ENCODE data around the gene PACRG. TPM values are rescaled to one million over a fixed set of nuclear protein-coding genes. Genes with fewer than 3 reads are reported as not detected.

The PACRG gene
- total and polyA plus RNA-seq, 10 of the 15 experiments (the other 5 are each of a cell fraction or from before 2014, with no cell fraction given): not detected

DNA sequence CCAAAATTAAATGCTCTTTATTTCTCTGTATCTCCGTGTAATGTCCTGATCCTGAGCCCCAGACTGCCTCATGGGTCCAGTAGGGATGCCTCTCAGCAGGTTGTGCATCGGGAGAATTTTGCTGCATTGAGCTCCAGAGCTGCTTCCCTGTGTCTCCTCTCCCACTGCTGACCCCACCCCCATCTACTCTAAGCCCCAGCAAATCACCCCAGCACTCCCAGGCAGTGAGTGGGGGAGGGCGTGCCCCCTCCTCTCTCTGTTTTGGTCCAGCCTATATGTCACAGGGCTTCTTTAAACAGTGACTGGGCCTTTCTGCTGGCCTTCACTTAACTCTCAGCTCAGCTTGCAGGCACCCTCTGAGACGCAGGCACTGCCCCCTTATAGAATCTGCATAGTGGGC, 458.0 kb downstream of the PACRG start:
- in situ Hi-C loops (cut with MboI): no loop called here
- POLR2A ChIA-PET: no interaction called here
- RAD21 ChIA-PET (ENCODE audit: unreplicated experiment): no interaction called here

GRCh38 chr6:163186527-163186926, 458.8 kb downstream of the PACRG start:
- RAD21 ChIA-PET (ENCODE audit: unreplicated experiment): no interaction called here
- POLR2A ChIA-PET: no interaction called here
- CTCF ChIA-PET: no interaction called here
- no peak overlapping the region for H3K27ac ChIP-seq (ENCODE audit: control insufficient read depth, insufficient read depth)
- H3K27me3 ChIP-seq (replicated peaks in 1 of 2; ENCODE audit: control insufficient read depth in 2 of 2, insufficient read depth in 2 of 2, low read length in 1 of 2): peaks cover 0 to 2% of the 10 kb centered on the region in 2 experiments; a peak in 2 of 4 replicates
- BruUV-seq (replicated peaks): no TSS peak
- H2AFZ ChIP-seq (ENCODE audit: control insufficient read depth, low read depth, low read length): no peak overlapping the region
- H3K4me1 ChIP-seq (ENCODE audit: control insufficient read depth, insufficient read depth, low read length): no peaks in the 10 kb centered on the region
- intact Hi-C loops (cut with micrococcal nuclease; ENCODE audit: unreplicated experiment) (no loop called here), in situ Hi-C loops (cut with MboI) (no loop called here)
- 65% methylated on average over 14 of the region's 14 CpGs for WGBS (ENCODE audit: insufficient coverage, insufficient replicate concordance, low lambda C conversion rate, missing lambda C conversion rate)
- no peaks in the 10 kb centered on the region for H3K36me3 ChIP-seq (ENCODE audit: control insufficient read depth in 2 of 2, insufficient read depth in 2 of 2, low read length in 1 of 2)
- TF ChIP-seq EED (IDR thresholded peaks at IDR 0.05; ENCODE audit: low read depth) (no peak), RFX5 (IDR thresholded peaks at IDR 0.05; ENCODE audit: low read depth, low read length) (no peak), ZNF207 (IDR thresholded peaks at IDR 0.05; ENCODE audit: borderline replicate concordance) (no peak), ZNF274 (IDR thresholded peaks at IDR 0.05; ENCODE audit: insufficient read depth, insufficient read length) (no peak), IRF5 (IDR thresholded peaks at IDR 0.05; ENCODE audit: borderline replicate concordance) (no peak), CBFB (IDR thresholded peaks at IDR 0.05; ENCODE audit: low read depth) (no peak), EZH2 (IDR thresholded peaks at IDR 0.05; ENCODE audit: borderline replicate concordance, control insufficient read depth, low read depth, low read length) (no peak), SREBF2 (IDR thresholded peaks at IDR 0.05; ENCODE audit: low read length) (no peak), FOXK2 (IDR thresholded peaks at IDR 0.05) (no peak), TARDBP (IDR thresholded peaks at IDR 0.05; ENCODE audit: borderline replicate concordance) (no peak)
- TF ChIP-seq, protein P1, sequence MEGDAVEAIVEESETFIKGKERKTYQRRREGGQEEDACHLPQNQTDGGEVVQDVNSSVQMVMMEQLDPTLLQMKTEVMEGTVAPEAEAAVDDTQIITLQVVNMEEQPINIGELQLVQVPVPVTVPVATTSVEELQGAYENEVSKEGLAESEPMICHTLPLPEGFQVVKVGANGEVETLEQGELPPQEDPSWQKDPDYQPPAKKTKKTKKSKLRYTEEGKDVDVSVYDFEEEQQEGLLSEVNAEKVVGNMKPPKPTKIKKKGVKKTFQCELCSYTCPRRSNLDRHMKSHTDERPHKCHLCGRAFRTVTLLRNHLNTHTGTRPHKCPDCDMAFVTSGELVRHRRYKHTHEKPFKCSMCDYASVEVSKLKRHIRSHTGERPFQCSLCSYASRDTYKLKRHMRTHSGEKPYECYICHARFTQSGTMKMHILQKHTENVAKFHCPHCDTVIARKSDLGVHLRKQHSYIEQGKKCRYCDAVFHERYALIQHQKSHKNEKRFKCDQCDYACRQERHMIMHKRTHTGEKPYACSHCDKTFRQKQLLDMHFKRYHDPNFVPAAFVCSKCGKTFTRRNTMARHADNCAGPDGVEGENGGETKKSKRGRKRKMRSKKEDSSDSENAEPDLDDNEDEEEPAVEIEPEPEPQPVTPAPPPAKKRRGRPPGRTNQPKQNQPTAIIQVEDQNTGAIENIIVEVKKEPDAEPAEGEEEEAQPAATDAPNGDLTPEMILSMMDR (IDR thresholded peaks at IDR 0.05 in 2 of 3, conservative IDR thresholded peaks at IDR 0.05 in 1 of 3; ENCODE audit: control insufficient read depth in 2 of 3, extremely low read depth in 1 of 3, insufficient read depth in 1 of 3, low read depth in 3 of 3, low read length in 3 of 3): no peak
- TF ChIP-seq, protein P2, sequence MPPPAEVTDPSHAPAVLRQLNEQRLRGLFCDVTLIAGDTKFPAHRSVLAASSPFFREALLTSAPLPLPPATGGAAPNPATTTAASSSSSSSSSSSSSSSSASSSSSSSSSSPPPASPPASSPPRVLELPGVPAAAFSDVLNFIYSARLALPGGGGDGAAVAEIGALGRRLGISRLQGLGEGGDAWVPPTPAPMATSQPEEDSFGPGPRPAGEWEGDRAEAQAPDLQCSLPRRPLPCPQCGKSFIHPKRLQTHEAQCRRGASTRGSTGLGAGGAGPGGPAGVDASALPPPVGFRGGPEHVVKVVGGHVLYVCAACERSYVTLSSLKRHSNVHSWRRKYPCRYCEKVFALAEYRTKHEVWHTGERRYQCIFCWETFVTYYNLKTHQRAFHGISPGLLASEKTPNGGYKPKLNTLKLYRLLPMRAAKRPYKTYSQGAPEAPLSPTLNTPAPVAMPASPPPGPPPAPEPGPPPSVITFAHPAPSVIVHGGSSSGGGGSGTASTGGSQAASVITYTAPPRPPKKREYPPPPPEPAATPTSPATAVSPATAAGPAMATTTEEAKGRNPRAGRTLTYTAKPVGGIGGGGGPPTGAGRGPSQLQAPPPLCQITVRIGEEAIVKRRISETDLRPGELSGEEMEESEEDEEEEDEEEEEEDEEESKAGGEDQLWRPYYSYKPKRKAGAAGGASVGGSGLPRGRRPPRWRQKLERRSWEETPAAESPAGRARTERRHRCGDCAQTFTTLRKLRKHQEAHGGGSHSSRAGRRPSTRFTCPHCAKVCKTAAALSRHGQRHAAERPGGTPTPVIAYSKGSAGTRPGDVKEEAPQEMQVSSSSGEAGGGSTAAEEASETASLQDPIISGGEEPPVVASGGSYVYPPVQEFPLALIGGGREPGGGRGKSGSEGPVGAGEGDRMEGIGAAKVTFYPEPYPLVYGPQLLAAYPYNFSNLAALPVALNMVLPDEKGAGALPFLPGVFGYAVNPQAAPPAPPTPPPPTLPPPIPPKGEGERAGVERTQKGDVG (CRISPR knock-in tag; IDR thresholded peaks at IDR 0.05): no peak
- FAIRE-seq (no peak), DNase-seq (ENCODE audit: low read depth, low spot score) (no peak), ATAC-seq (no peak)
- no peak overlapping the region for H3K9ac ChIP-seq (ENCODE audit: control insufficient read depth, insufficient read depth, low read length)
- no peak overlapping the region for H3K4me3 ChIP-seq
- H3K79me2 ChIP-seq (ENCODE audit: control insufficient read depth, insufficient read depth, low read length): no peaks in the 10 kb centered on the region
- SMC1A ChIA-PET (ENCODE audit: uncharacterized antibody, unreplicated experiment): no interaction called here
- H4K20me1 ChIP-seq (ENCODE audit: control insufficient read depth, insufficient read depth): no peaks in the 10 kb centered on the region
- no peaks in the 10 kb centered on the region for H3K9me3 ChIP-seq (replicated peaks; ENCODE audit: control insufficient read depth, insufficient read depth, low read length)
- no peak overlapping the region for H3K4me2 ChIP-seq (ENCODE audit: control insufficient read depth, insufficient read depth)

More for the DNA sequence above, 458.0 kb downstream of the PACRG start:
- ChIA-PET CTCF (no interaction called here), SMC1A (ENCODE audit: uncharacterized antibody, unreplicated experiment) (no interaction called here)
- H2AFZ ChIP-seq (ENCODE audit: control insufficient read depth, low read depth, low read length): no peak overlapping the region
- H3K79me2 ChIP-seq (ENCODE audit: control insufficient read depth, insufficient read depth, low read length): no peaks in the 10 kb centered on the region
- DNase-seq (ENCODE audit: low read depth, low spot score) (no peak), FAIRE-seq (no peak), ATAC-seq (no peak)
- TF ChIP-seq ZSCAN29 (IDR thresholded peaks at IDR 0.05): no peak
- H3K4me2 ChIP-seq (ENCODE audit: control insufficient read depth, insufficient read depth): no peak overlapping the region
- no peak overlapping the region for H3K27ac ChIP-seq (ENCODE audit: control insufficient read depth, insufficient read depth)
- no peaks in the 10 kb centered on the region for H3K36me3 ChIP-seq (ENCODE audit: control insufficient read depth in 2 of 2, insufficient read depth in 2 of 2, low read length in 1 of 2)
- no peak overlapping the region for H3K4me3 ChIP-seq
- no peaks in the 10 kb centered on the region for H4K20me1 ChIP-seq (ENCODE audit: control insufficient read depth, insufficient read depth)
- no peak overlapping the region for H3K9ac ChIP-seq (ENCODE audit: control insufficient read depth, insufficient read depth, low read length)
- intact Hi-C loops (cut with micrococcal nuclease; ENCODE audit: unreplicated experiment): no loop called here
- no TSS peak for BruUV-seq (replicated peaks)
- H3K4me1 ChIP-seq (ENCODE audit: control insufficient read depth, insufficient read depth, low read length): no peaks in the 10 kb centered on the region
- H3K27me3 ChIP-seq (replicated peaks in 1 of 2; ENCODE audit: control insufficient read depth in 2 of 2, insufficient read depth in 2 of 2, low read length in 1 of 2): peaks cover 0 to 2% of the 10 kb centered on the region in 2 experiments; a peak in 2 of 4 replicates
- H3K9me3 ChIP-seq (replicated peaks; ENCODE audit: control insufficient read depth, insufficient read depth, low read length): no peaks in the 10 kb centered on the region
- WGBS (ENCODE audit: insufficient coverage, insufficient replicate concordance, low lambda C conversion rate, missing lambda C conversion rate): 6% methylated on average over 4 of the region's 4 CpGs
